Stimulated activated CD8-positive, alpha-beta memory T cell treated with anti-CD3 and anti-CD28 coated beads, Interleukin-15, amount 100 ng/mL, for 48 hours (primary cell): ENCODE measurements around the gene KRTAP5-7.

Source experiments
- DNase-seq, 2 donors: peaks; one replicate each; pipeline ENCODE4 v3.0.0-alpha.2; 2020; ENCODE audit warnings: low read depth in 2 of 2

Gene KRTAP5-7

GRCh38 chr11:71495286-71496230, 31.5 kb upstream of the KRTAP5-7 start:
- no peak for DNase-seq

- no peak for DNase-seq
These were observed 30.6 kb upstream of the KRTAP5-7 start for GRCh38 chr11:71496421-71496820.

- DNase-seq: no peak
These were observed 29.0 kb upstream of the KRTAP5-7 start for GRCh38 chr11:71498091-71498490.

- no peak for DNase-seq
These were observed 27.9 kb upstream of the KRTAP5-7 start for GRCh38 chr11:71499125-71499524.

- DNase-seq: no peak
These were observed 27.5 kb upstream of the KRTAP5-7 start for GRCh38 chr11:71499546-71499945.

GRCh38 chr11:71500601-71501021, 26.5 kb upstream of the KRTAP5-7 start:
- no peak for DNase-seq

- DNase-seq: no peak
These were observed 25.7 kb upstream of the KRTAP5-7 start for GRCh38 chr11:71501071-71501985.

- DNase-seq: no peak
These were observed 25.0 kb upstream of the KRTAP5-7 start for GRCh38 chr11:71502026-71502425.

GRCh38 chr11:71502871-71503435, 24.1 kb upstream of the KRTAP5-7 start:
- DNase-seq: no peak

- DNase-seq: no peak
These were observed 22.5 kb upstream of the KRTAP5-7 start for GRCh38 chr11:71504531-71504930.

- no peak for DNase-seq
These were observed 22.1 kb upstream of the KRTAP5-7 start for GRCh38 chr11:71505001-71505400.

GRCh38 chr11:71505781-71506180, 21.3 kb upstream of the KRTAP5-7 start:
- DNase-seq: no peak

- no peak for DNase-seq
These were observed 20.0 kb upstream of the KRTAP5-7 start for GRCh38 chr11:71507102-71507501.

GRCh38 chr11:71518506-71519471, 8.3 kb upstream of the KRTAP5-7 start:
- no peak for DNase-seq

- DNase-seq: no peak
These were observed 7.5 kb upstream of the KRTAP5-7 start for GRCh38 chr11:71519546-71519945.

- no peak for DNase-seq
These were observed 1.7 kb upstream of the KRTAP5-7 start for GRCh38 chr11:71525188-71525937.

- DNase-seq: no peak
These were observed 1.1 kb upstream of the KRTAP5-7 start for GRCh38 chr11:71525938-71526495.

- DNase-seq: no peak
These were observed 626 bp downstream of the KRTAP5-7 start for GRCh38 chr11:71527576-71528210.

GRCh38 chr11:71530602-71531001, 3.5 kb downstream of the KRTAP5-7 start:
- DNase-seq: no peak
